GM19351 (cell line): ENCODE measurements around the gene LRFN2.

Experiments
- ATAC-seq: cut with Tn5 transposase; IDR thresholded peaks from one replicate; pipeline ENCODE4 v1.9.1; 2021; ENCODE audit warnings: mild to moderate bottlenecking, moderate library complexity; ENCODE audit not compliant: unreplicated experiment

Gene LRFN2

GRCh38 chr6:40440053-40440452 is 147.1 kb downstream of the LRFN2 start:
- ATAC-seq: no peak

DNA sequence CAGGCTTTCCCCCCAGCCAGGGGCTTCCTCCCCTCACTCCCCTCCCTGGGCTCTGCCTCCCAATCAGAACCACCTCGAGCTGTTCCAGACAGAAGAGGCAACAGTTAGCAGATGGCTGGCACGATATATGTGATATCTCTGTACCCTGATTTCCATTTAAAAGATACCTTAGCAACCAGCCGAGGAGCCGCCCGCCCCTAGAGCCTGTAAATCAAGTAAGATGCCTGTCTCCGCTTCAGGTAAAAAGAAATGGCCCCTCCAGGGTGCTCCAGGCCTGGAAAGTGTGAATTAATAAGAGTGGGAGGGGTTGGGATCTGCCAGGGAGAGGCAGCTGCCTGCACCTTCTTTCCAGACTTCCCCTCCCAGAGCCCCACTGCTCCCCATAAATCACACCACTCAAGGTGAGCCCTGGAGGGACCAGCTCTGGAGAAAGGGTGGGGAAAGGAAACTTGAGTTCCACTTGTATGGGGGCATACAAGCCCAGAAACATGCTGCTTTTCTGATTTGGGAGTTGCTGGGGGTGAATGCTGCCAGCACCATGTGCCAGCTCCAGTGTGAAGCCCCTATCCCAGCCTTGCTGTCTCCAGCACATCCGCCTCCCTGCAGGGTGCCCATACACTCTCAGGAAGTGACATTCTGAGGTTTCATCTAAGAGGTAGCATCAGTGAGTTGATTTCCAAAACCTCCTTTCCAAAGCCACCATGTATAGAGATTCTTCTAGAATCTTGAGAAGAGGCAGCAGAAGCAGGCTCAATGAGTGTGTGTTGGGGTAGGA is 148.0 kb downstream of the LRFN2 start:
- ATAC-seq: no peak

- no peak for ATAC-seq
These were observed 148.8 kb downstream of the LRFN2 start for GRCh38 chr6:40438246-40438887.

DNA sequence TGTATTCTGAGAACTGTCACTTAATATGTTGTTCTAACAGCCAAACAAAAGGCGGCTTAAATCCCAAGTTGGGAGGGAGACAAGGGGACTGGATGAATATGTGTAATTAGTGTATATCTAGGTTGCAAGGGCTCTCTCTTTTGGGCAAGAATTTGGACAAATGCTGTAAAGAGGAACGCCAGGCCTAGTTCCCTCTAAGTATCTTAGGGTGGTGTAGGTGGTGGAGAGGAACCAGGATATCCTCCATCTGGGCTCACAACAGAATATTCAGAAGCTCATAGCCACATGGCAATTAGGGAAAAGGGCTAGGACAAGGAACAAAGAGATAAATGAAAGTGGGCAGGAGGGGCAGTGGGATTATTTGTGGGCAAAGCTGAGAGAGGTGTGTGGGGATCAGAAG is 149.5 kb downstream of the LRFN2 start:
- no peak for ATAC-seq

DNA sequence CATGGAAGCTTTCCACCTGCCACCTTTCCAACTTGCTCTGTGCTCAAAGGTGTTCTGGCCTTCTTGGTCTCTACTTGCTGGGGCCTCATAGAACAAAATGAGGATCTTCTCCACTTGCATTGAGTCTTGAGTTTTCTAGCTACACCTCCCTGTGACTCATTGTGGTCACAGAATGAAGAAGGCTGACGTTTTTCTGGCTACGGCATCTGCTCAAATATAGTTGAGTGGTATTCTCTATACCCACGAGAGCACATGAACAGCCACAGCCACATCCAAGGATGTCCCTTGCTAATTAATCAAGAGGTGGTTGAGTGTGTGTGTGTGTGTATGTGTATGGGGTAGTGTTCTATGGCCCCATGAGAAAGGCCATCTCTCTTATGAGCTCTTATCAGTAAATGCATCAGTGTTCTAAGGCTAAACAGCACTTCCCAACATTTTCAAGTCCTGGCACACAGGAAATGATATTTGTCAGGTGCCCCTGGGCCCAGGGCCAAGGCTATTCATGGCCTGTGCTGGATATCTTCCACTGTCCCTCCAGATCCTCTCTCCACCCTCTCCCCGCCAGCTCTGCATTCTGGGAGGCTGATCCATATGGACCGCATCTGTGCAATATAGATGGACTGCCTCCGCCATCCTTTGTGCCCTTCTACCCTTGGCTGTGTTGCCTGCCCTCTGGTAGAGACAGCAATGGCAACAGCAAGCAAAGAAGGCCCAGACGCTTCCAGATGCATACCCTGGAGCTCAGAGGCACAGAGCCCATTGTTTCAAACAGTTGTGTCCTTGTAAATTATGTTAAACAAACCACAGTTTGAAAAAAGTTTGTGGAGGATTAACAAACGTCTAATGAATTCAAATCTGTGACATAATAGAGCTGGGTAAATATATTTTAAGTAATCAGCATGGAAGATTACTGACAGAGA is 150.2 kb downstream of the LRFN2 start:
- ATAC-seq: no peak

DNA sequence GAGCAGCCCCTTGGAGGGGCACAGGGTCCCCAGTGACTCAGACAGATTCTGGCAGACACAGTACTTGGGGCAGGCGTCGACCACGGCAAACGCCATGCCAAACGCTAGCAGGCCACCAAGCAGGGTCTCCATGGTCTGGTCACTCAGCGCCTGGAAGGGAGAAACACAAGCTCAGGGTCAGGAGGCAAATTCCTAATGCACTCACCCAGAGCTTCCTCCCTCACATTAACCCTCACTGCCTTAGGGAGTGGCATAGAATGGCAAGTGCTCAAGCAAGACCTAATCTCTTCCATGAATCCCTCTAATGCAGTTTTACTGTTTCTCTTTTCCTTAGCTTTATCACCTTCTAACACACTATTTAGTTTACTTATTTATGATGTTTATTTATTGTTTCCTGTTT is 154.2 kb downstream of the LRFN2 start:
- no peak for ATAC-seq

- no peak for ATAC-seq
These were observed 155.5 kb downstream of the LRFN2 start for GRCh38 chr6:40431706-40432105.

GRCh38 chr6:40427196-40427595 is 160.0 kb downstream of the LRFN2 start:
- no peak for ATAC-seq

GRCh38 chr6:40426346-40427066 is 160.7 kb downstream of the LRFN2 start:
- no peak for ATAC-seq

DNA sequence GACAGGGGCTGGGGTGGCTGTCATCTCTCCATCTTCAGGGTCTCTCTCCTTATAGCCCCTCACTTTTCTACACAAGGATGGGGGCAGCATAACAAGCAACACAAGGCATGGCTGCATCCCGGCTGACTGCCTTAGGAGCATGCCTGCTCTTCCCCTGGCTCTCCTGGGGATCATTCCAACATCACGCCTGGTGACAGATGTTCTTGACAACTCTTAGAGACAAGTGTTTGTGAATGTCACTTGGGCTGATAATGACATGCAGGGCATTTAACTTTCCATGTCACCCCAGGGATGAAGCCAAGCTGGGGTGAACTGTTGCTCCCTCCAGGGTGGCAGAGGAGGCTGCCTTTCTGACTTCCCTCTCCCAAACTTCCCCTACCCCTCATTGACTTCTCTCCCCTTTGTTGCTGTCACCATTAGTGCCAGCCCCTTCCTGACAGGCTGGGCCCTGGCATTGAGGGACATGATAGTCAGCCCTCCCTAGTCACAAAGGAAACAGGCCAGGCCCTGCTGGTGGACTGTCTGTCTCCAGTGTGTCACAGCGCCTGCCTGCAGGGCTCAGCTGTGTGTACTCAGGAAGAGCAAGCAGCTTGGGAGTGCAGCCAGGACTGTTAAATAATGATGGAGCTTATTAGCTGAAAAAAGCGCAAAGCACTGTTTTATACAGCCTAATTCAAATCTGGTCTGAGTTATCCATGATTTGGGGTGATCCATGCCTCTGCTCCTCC is 161.8 kb downstream of the LRFN2 start:
- ATAC-seq: no peak

DNA sequence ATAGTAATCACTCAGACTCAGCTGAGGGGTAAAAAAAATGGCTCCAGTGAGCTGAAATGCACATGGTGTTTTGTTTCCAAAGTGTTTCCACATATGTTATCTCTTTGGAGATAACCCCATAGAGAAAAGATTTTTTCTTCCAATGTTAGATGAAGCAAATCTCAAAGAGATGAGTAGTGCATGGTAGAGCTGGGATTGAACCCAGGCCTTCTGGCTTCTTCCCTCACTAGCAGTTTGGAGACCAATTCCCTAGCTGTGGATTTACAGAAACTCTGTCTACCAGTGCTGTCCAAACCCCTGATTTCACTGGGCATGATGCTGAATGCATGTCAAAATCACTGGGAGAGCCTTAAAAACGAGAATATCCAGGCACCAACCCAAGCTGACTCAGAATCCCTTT is 165.1 kb downstream of the LRFN2 start:
- no peak for ATAC-seq

- ATAC-seq: no peak
These were observed 167.0 kb downstream of the LRFN2 start for GRCh38 chr6:40419946-40420728.

DNA sequence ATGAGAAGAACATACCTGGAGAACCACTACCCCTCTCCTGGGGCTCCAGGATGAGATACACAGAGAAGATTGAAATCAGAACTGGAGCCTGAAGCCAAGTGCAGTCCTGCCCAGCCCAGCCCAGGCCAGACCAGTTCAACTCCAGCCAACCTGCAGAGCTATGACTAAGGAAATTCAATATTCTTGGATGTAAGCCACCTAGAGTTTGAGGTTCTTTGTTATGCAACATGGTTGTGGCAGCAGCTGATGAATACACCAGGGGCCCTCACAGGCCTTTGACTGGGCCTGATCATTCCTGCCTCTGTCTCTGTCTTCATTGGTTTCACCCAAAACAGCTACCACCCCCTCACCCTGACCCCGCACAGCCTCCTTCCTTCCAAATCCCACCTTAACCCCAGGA is 167.8 kb downstream of the LRFN2 start:
- ATAC-seq: no peak

DNA sequence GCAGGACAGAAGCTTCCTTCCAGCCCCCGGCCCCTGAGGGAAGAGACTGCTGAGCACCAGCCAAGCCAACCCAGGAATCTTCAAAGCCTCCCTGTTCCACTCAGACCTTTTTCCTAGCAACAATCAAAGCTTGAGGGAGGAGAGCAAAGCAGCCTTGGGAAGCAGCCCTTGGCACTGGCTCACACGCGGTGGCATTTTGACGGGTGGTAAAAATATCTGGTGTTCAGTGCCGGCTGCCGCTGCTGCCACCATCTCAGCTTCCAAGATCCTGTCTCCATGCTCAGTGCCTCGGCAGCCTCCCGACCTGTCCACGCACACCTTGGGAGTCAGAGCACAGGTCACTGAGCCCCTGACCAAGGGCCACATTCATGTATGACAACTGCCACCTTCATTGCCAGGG is 170.1 kb downstream of the LRFN2 start:
- ATAC-seq: no peak

DNA sequence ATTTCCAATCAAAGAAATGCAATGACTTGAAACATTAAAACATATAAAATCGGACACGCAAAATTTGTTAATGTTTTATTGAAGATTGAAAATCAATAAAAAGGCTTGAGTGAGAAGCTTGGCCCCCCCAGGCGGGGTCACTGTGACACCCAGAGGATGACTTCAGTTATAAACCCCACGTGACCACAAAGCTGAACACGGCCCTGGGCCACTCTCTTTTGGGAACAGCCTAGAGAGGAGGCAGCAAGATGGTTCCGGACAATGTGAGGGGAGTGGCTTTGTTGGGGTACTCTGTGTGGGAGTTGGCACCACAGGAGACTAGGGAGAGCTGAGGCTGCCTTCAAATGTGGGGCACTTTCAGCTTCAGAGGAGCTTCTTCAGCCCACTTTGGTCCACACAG is 172.5 kb downstream of the LRFN2 start:
- ATAC-seq: no peak

DNA sequence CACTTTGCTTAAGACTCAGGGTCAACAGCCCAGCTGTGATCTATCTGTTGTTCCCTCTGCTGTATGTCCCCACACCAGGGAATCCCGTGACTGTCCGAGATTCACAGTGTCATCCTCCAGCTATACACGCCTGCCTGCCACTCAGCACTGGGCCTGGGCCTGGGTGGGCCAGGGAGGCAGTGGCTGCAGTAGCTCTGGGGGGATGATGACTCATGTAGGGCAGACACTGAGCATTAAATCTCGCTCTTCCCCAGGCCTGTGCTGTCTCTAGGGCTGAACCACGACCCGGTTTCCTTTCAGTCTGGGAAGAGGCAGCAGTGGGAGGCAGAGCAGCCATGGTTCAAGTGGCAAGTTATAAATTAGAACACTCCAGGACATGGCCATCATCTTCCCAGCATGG is 173.9 kb downstream of the LRFN2 start:
- no peak for ATAC-seq

- no peak for ATAC-seq
These were observed 175.3 kb downstream of the LRFN2 start for GRCh38 chr6:40411881-40412280.

DNA sequence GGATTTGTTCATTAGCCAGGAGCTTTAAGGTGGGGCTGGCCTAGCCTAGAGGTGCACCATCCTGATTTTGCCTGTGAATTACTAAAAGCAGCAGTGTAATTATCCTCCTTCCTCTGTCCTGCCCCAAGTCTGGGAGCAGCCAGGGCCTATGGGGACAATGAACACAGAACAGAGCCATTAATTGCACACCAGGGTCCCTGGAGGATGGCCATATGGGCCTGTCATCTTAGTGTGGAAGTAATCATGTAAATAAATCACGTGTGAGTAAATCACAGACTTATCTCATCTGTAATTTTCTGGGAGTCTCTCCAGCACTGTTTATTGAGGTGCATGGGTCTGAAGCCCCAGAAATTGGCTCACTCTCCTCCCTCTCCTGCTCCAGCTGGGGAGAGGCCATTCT is 176.3 kb downstream of the LRFN2 start:
- ATAC-seq: no peak

DNA sequence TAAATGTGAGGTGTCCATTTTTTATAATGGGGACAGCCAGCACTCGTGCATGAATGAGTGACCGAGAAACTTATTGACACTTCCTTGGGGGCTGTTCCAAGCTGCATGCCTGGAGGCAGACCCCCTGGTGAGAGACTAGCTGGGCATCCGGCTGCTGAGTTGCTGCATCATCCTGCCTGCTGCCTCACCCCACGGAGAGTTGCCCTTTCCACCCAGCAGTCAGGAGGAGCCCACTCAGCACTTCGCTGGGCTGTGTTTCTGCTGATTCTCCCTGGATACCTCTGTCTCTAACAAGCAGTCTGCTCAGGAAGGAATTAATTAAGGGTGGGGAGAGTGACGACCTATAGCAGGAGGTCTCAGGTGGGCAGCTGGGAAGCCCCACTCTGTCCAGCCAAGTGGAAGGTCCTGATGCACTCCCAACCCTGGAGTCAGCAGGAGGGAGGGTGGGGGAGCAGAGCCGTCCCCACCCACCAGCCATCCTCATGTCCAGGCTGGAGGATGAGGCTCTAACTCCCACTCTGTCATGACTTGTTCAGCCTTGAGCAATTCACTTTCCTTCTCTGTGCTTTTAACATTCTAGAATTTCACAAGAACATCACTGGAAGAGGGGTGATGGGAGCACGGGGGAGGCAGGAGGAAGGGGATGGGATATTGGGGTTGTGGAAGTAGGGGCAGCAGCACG is 177.3 kb downstream of the LRFN2 start:
- no peak for ATAC-seq
